Heart left ventricle (tissue), 16 donors: Measurements from ENCODE around the gene C3orf49. TPM values are rescaled to one million over a fixed set of nuclear protein-coding genes. Genes with fewer than 3 reads are reported as not detected.

Source experiments
- ATAC-seq, 4 donors: fragments of 200-7000 bp; cut with Tn5 transposase; one replicate each; pipeline ENCODE4 v1.9.1; 2020 to 2022; ENCODE audit warnings: moderate library complexity in 4 of 4, mild to moderate bottlenecking in 3 of 4, moderate number of reproducible peaks in 1 of 4
- DNase-seq, 5 donors: peaks; one replicate each; pipeline ENCODE4 v3.0.0-alpha.2; 2020
- H3K27ac ChIP-seq, 12 donors: fragments of 200-600 bp; sonication (generic) in 4 of 12; one replicate each; pipeline versions ENCODE4 v1.5.0 to v1.8.0; 2016 to 2022; ENCODE audit warnings: mild to moderate bottlenecking in 2 of 12
- H3K27me3 ChIP-seq, 9 donors: fragments of 200-600 bp; sonication (generic) in 2 of 9; one replicate each; pipeline versions ENCODE4 v1.5.1 to v1.8.0; 2016 to 2022; ENCODE audit warnings: mild to moderate bottlenecking in 3 of 9
- H3K36me3 ChIP-seq, 9 donors: fragments of 200-600 bp; sonication (generic) in 2 of 9; one replicate each; pipeline versions ENCODE4 v1.5.0 to v1.8.0; 2018 to 2022; ENCODE audit warnings: mild to moderate bottlenecking in 2 of 9
- H3K4me1 ChIP-seq, 12 donors: fragments of 200-600 bp; sonication (generic) in 4 of 12; one replicate each; pipeline versions ENCODE4 v1.5.0 to v1.8.0; 2016 to 2022; ENCODE audit warnings: mild to moderate bottlenecking in 3 of 12
- H3K4me3 ChIP-seq, 12 donors: fragments of 200-600 bp; sonication (generic) in 4 of 12; one replicate each; pipeline versions ENCODE4 v1.5.0 to v1.8.0; 2017 to 2022; ENCODE audit warnings: mild to moderate bottlenecking in 9 of 12, moderate library complexity in 4 of 12
- H3K9me3 ChIP-seq, 12 donors: fragments of 200-600 bp; sonication (generic) in 4 of 12; one replicate each; pipeline versions ENCODE4 v1.5.0 to v1.8.0; 2016 to 2022; ENCODE audit warnings: mild to moderate bottlenecking in 1 of 12
- CTCF ChIP-seq, 12 donors: fragments of 200-600 bp; sonication (generic) in 4 of 12; IDR thresholded peaks; one replicate each; pipeline versions ENCODE4 v1.5.0 to v1.8.0; 2018 to 2022; ENCODE audit warnings: antibody characterized with exemption in 12 of 12, mild to moderate bottlenecking in 5 of 12
- POLR2A ChIP-seq, 2 donors: fragments of 450-650 bp; IDR thresholded peaks; one replicate each; pipeline ENCODE4 v1.6.1; 2017; ENCODE audit warnings: antibody characterized with exemption in 2 of 2, mild to moderate bottlenecking in 2 of 2, moderate library complexity in 2 of 2
- WGBS, 4 donors: extraction: QIAGEN DNeasy Blood & Tissue Kit in 2 of 4; methylation state at CpG; one replicate each; pipeline versions ENCODE4 v1.1.5 to v1.1.7; 2013 to 2018; 5-methylcytosine and 5-hydroxymethylcytosine counted together
- intact Hi-C, 10 donors: fragments of 100-400 bp; cut with DNase I; formaldehyde crosslinking; loops; one replicate each; pipeline versions ENCODE4 v1.11.1 to v1.14.2; 2022
- polyA plus RNA-seq, 2 donors: library from polyadenylated mRNA; stranded (reverse); fragments of 200-250 nt; gene quantifications; one replicate each; pipeline ENCODE4 v1.2.3, GENCODE V29; 2013
- total RNA-seq, 9 donors: library from RNA; depleted of rRNA in 2 of 9; stranded (reverse); fragments of >200 nt in 2 of 9; fragmentation: NEBNext Ultra II Directional in 3 of 9; extraction: Animal tissue kit (Norgen Biotek cat#: 25700) in 3 of 9; gene quantifications; one replicate each; pipeline versions ENCODE4 v1.1.0 to v1.2.4, GENCODE V29; 2016 to 2023
- donor health status: ischemic (EF 13 %, LVEDD 7.1; RV severe dilation, severe dysfunction).
- donor health status: healthy with polysubstance abuse.
- donor health status: DM: no; HTN: yes; CAD: no.
- donor health status: DM: no; HTN: no; CAD: no.
- donor health status: ischemic (EF 25% LVEDD 6.9; RV normal size, moderate dysfunction).
- donor health status: ischemic (EF 25% LVEDD 5.7; RV mildly dilated, moderate dysfunction).
- donor health status: healthy.
- donor health status: DM: yes; HTN: yes; CAD: no.
- donor health status: ischemic (EF 35%, LVEDD 5.7; RV mildly dilated, moderate dysfunction).
- donor health status: nonischemic (EF 11% LVEDD 7.7; RV severe dilation, severe dysfunction).
- donor health status: DM: yes; HTN: yes; CAD: no.
- donor health status: PGD.
- donor health status: ischemic (EF 29% LVEDD 5.4; RV normal size, mild dysfunction).
- donor health status: nonischemic (EF 23%, LVEDD 6.1; RV moderate dilation, normal function).

The C3orf49 gene
- total and polyA plus RNA-seq, 11 donors, result not detected

- H3K4me3 ChIP-seq, result peak overlapping the region; percentile 89 to 99 (median 96)
- no peaks in the 10 kb centered on the region for H3K27me3 ChIP-seq
- intact Hi-C loops, result loop anchor here in 8 of 10 donors (2.0 to 10.0 kb wide), 5 partner anchors 37 to 130 kb away; partner anchors contain the start of gene SCAANT1 (in 5 of the 8)
- TF ChIP-seq POLR2A (IDR thresholded peaks at IDR 0.05) (no peak), CTCF (IDR thresholded peaks at IDR 0.05) (no peak)
- no peaks in the 10 kb centered on the region for H3K9me3 ChIP-seq
- 7 to 15% (median 8%) methylated on average over 3 of the region's 3 CpGs for WGBS, 4 donors
- no peak for ATAC-seq
- peaks cover 3 to 22% (median 15%) of the 10 kb centered on the region in 12 donors for H3K4me1 ChIP-seq
- H3K36me3 ChIP-seq, result peaks cover 0 to 7% (median 0%) of the 10 kb centered on the region in 9 donors
- DNase-seq, result no peak
- H3K27ac ChIP-seq, result peak overlapping the region in 11 of 12 donors; percentile 19 to 95 (median 88)
Measured at GRCh38 chr3:63864965-63865327, 45.8 kb downstream of the C3orf49 start.

GRCh38 chr3:63867225-63867624, 48.1 kb downstream of the C3orf49 start:
- Histone ChIP-seq H3K27me3 (no peaks in the 10 kb centered on the region), H3K36me3 (peaks cover 0 to 7% (median 0%) of the 10 kb centered on the region in 9 donors), H3K4me1 (peaks cover 3 to 26% (median 16%) of the 10 kb centered on the region in 12 donors), H3K27ac (no peak overlapping the region), H3K9me3 (no peaks in the 10 kb centered on the region), H3K4me3 (no peak overlapping the region)
- intact Hi-C loops, result loop anchor here in 5 of 10 donors (5.0 to 10.0 kb wide), 3 partner anchors 35 to 128 kb away; partner anchors contain the start of gene SCAANT1 (in 1 of the 5)
- TF ChIP-seq POLR2A (IDR thresholded peaks at IDR 0.05) (no peak), CTCF (IDR thresholded peaks at IDR 0.05) (no peak)
- ATAC-seq (no peak), DNase-seq (no peak)
- WGBS, 4 donors, result 95 to 100% (median 96%) methylated on average over 1 of the region's 1 CpG

GRCh38 chr3:63869940-63870614, 51.0 kb downstream of the C3orf49 start:
- intact Hi-C loops, result loop anchor here in 5 of 10 donors (5.0 to 10.0 kb wide), 3 partner anchors 32 to 125 kb away; partner anchors contain the start of gene SCAANT1 (in 1 of the 5)
- Histone ChIP-seq H3K27ac (no peak overlapping the region), H3K36me3 (peaks cover 0 to 7% (median 0%) of the 10 kb centered on the region in 9 donors), H3K4me1 (peaks cover 0 to 25% (median 6%) of the 10 kb centered on the region in 12 donors), H3K27me3 (no peaks in the 10 kb centered on the region), H3K9me3 (no peaks in the 10 kb centered on the region), H3K4me3 (no peak overlapping the region)
- ATAC-seq (no peak), DNase-seq (no peak)
- TF ChIP-seq POLR2A (IDR thresholded peaks at IDR 0.05) (no peak), CTCF (IDR thresholded peaks at IDR 0.05) (no peak)
- 85 to 91% (median 88%) methylated on average over 3 of the region's 3 CpGs for WGBS, 4 donors

- no peak overlapping the region for H3K27ac ChIP-seq
- peaks cover 0 to 21% (median 4%) of the 10 kb centered on the region in 12 donors for H3K4me1 ChIP-seq
- ATAC-seq (no peak), DNase-seq (no peak)
- no peak overlapping the region for H3K4me3 ChIP-seq
- intact Hi-C loops, result no loop called here
- H3K36me3 ChIP-seq, result peaks cover 0 to 7% (median 0%) of the 10 kb centered on the region in 9 donors
- WGBS, 4 donors, result 50 to 71% (median 64%) methylated on average over 2 of the region's 2 CpGs
- H3K27me3 ChIP-seq, result no peaks in the 10 kb centered on the region
- no peaks in the 10 kb centered on the region for H3K9me3 ChIP-seq
- TF ChIP-seq POLR2A (IDR thresholded peaks at IDR 0.05) (no peak), CTCF (IDR thresholded peaks at IDR 0.05) (no peak)
Measured at GRCh38 chr3:63870615-63871005, 51.5 kb downstream of the C3orf49 start.
